NT2/D1 (cell line): ENCODE results near the gene DACH1.

Source experiments
- YY1 ChIP-seq: IDR thresholded peaks from 2 replicates; pipeline ENCODE4 v1.6.1; 2011; ENCODE audit not compliant: insufficient read length, insufficient read depth
- ZNF274 ChIP-seq: IDR thresholded peaks from 2 replicates; pipeline ENCODE4 v1.6.1; 2011; ENCODE audit warnings: mild to moderate bottlenecking, low read depth, low read length

GRCh38 chr13:71882120-71882519 lies 15.1 kb upstream of the DACH1 start:
- TF ChIP-seq YY1 (no peak), ZNF274 (no peak)
